NCI-H1105 (cell line): ENCODE results near the gene CAP1.

Experiments used
- DNase-seq: peaks from one replicate; lab custom pipeline; 2025; lab: John Stamatoyannopoulos, UW

The CAP1 gene

GRCh38 chr1:40096646-40096976, 56.1 kb downstream of the CAP1 start:
- peak; percentile 12 for DNase-seq

GRCh38 chr1:40096977-40097782, 56.7 kb downstream of the CAP1 start, which contains the start of gene PPT1:
PPT1 (minus strand) TSS chr1:40097252; CDS start chr1:40097238, 14 bp downstream.
- DNase-seq: peak; percentile 79

DNA sequence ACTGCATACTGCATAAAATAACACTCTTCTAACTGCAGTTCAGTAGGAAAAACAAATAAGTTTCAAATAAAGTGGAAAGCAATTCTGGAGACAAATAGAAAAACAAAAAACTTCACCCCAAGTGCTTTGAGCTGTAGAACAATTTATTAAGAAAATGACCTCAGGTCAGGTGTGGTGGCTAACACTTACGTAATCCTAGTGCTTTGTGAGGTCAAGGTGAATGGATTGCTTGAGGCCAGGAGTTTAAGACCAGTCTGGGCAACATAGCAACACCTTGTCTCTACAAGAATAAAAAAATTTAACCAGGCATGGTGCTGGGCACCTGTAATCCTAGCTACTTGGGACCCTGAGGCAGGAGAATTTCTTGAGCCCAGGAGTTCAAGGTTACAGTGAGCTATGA, 61.5 kb downstream of the CAP1 start:
- DNase-seq: no peak

DNA sequence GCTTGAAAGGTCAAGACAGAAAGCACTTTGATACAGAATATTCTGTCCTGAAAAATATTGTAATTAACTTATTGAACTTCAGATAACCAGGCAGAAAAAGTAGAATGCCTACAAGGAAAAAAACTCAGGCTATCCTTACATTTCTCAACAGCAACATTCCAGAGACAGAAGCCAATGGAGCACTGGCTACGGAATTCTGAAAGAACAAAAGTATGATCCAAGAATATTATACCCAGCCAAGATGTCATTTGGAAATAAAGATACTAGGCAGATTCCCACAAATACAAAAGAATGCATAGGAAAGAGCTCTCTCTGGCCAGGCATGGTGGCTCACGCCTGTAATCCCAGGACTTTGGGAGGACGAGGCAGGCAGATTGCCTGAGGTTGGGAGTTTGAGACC, 62.4 kb downstream of the CAP1 start:
- DNase-seq: no peak

DNA sequence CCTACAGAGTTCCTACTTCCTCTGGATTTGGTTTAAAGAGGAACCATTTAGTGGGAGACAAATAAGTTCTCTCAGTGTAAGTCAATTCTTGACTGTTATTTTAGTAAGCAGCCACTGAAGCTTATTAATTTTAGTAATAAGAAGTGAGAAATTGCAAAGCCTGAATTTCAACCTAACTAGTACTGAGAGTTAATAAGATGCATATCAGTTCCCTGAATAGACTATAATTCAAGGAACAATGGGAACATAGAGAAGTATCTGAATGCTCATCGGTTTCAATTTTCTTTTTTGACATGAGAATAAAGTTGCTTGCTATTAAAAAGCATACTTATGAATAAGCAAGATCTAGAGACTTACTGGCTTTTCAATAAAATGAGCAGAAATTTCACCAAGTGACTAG, 64.5 kb downstream of the CAP1 start:
- DNase-seq: no peak

DNA sequence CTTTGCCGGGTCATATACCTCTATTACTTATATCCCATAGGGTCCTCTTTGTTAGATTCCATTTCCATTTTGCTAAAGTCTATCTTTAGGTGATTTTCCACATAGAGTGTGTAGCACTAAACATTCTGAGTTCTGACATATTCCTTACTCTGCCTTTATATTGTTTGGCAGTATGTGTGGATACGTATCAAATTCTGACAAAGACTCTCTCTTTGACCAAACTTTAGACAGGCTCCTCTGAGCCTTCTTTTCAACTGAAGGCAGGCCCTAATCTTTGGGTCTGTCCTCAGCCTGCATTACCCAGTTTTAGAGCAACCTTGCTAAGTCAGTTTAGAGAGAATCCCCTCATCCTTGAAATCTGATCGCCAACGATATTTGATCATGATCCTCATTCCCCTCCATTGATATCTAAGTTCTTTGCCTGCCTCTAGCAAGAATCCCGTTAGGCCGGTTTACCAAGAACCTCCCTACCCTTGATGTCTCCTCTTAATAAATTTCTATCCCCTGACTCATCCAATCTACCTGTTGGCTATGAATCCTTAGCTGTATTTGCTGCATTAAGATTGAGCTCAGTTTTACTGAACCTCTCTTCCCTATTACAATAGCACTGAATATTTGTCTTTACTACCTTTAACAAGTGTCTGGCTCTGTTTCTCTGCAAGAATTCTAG, 66.9 kb downstream of the CAP1 start:
- no peak for DNase-seq

DNA sequence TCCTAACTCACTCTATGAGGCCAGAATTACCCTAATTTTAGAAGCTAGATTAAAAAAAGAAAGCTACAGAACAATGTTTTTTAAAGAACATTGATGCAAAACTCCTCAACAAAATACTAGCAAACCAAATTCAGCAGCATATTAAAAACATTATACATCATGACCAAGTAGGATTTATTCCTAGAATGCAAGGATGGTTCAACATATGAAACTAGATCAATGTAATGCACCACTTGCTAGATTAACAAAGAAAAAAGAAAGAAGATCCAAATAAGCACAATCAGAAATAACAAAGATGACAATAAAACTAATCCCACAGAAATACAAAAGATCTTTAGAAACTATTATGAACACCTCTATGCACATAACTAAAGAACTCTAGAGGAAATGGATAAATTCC, 69.9 kb downstream of the CAP1 start:
- DNase-seq: no peak

GRCh38 chr1:40114400-40114799, 73.9 kb downstream of the CAP1 start:
- no peak for DNase-seq

DNA sequence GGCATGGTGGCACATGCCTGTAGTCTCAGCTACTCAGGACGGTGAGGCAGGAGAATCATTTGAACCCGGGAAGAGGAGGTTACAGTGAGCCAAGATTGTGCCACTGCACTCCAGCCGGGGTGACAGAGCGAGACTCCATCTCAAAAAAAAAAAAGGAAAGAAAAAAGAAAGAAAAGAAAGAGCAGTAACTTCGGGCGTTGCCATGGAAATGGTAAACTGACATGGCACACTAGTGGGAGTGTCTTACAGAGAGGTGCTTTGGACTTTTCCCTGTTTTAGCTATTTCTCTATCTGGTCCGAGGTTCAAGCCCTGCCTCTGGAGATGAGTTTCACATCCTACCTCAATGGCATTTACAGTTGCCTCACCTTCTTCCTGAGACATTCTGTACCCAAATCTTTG, 79.6 kb downstream of the CAP1 start:
- no peak for DNase-seq
